ENCODE data around the gene CEBPA.

- TF ChIP-seq CTCF (IDR thresholded peaks at IDR 0.05; ENCODE audit: insufficient read depth, low read length, poor library complexity, severe bottlenecking) (no peak), EZH2phosphoT487 (conservative IDR thresholded peaks at IDR 0.05; ENCODE audit: low read length) (no peak)
Observed at GRCh38 chr19:33332248-33332647, 29.9 kb upstream of the CEBPA start.

Data from SU-DHL-6 (cell line).